Trophoblast cell (in vitro differentiated cells and primary cell): Measurements from ENCODE around the gene TIGD7.

Experiments used
- DNase-seq, 2 donors: peaks; one replicate each; pipeline ENCODE4 v3.0.0-alpha.2; 2016
- H2AFZ ChIP-seq: 2 replicates; pipeline ENCODE4 v1.6.1; 2013; ENCODE audit warnings: low read length, moderate library complexity, mild to moderate bottlenecking; ENCODE audit not compliant: insufficient read depth, poor library complexity
- H2AK5ac ChIP-seq: 2 replicates; pipeline ENCODE4 v1.6.1; 2013; ENCODE audit warnings: mild to moderate bottlenecking, low read length
- H2BK120ac ChIP-seq: 2 replicates; pipeline ENCODE4 v1.6.1; 2013; ENCODE audit warnings: low read length, mild to moderate bottlenecking, moderate library complexity; ENCODE audit not compliant: insufficient read depth, poor library complexity
- H2BK12ac ChIP-seq: 2 replicates; pipeline ENCODE4 v1.6.1; 2013; ENCODE audit warnings: mild to moderate bottlenecking, low read length, moderate library complexity
- H2BK5ac ChIP-seq: 2 replicates; pipeline ENCODE4 v1.6.1; 2013; ENCODE audit warnings: low read length, low read depth, moderate library complexity, mild to moderate bottlenecking; ENCODE audit not compliant: poor library complexity
- H3K14ac ChIP-seq: 2 replicates; pipeline ENCODE4 v1.6.1; 2013; ENCODE audit warnings: mild to moderate bottlenecking, low read length
- H3K18ac ChIP-seq: 2 replicates; pipeline ENCODE4 v1.6.1; 2013; ENCODE audit warnings: mild to moderate bottlenecking, low read length
- H3K23ac ChIP-seq: 2 replicates; pipeline ENCODE4 v1.6.1; 2013; ENCODE audit warnings: low read length
- H3K27ac ChIP-seq: 2 replicates; pipeline ENCODE4 v1.5.1; 2013; ENCODE audit warnings: low read depth, mild to moderate bottlenecking, inconsistent platforms, low read length, moderate library complexity
- H3K27me3 ChIP-seq: 2 replicates; pipeline ENCODE4 v1.6.1; 2013; ENCODE audit warnings: inconsistent platforms, mild to moderate bottlenecking, low read length, moderate library complexity; ENCODE audit not compliant: insufficient read depth
- H3K36me3 ChIP-seq, 2 experiments: 1 replicate in 1 of 2; 2 replicates in 1 of 2; pipeline ENCODE4 v1.6.1; 2013; ENCODE audit warnings: low read length in 2 of 2, mild to moderate bottlenecking in 2 of 2, moderate library complexity in 1 of 2; ENCODE audit not compliant: insufficient read depth in 2 of 2, control insufficient read depth in 1 of 2
- H3K4ac ChIP-seq: 2 replicates; pipeline ENCODE4 v1.6.1; 2013; ENCODE audit warnings: low read depth, mild to moderate bottlenecking, low read length, moderate library complexity
- H3K4me1 ChIP-seq, 2 experiments: 1 replicate in 1 of 2; 2 replicates in 1 of 2; pipeline ENCODE4 v1.6.1; 2013; ENCODE audit warnings: low read length in 2 of 2, mild to moderate bottlenecking in 2 of 2, moderate library complexity in 1 of 2; ENCODE audit not compliant: insufficient read depth in 2 of 2, control insufficient read depth in 1 of 2
- H3K4me2 ChIP-seq: 2 replicates; pipeline ENCODE4 v1.6.1; 2013; ENCODE audit warnings: inconsistent platforms, mild to moderate bottlenecking, low read length, moderate library complexity
- H3K4me3 ChIP-seq: 2 replicates; pipeline ENCODE4 v1.5.1; 2013; ENCODE audit warnings: mild to moderate bottlenecking, low read depth, low read length, inconsistent platforms
- H3K79me1 ChIP-seq: one replicate; pipeline ENCODE4 v1.6.1; 2013; ENCODE audit warnings: low read length
- H3K79me2 ChIP-seq: 2 replicates; pipeline ENCODE4 v1.6.1; 2013; ENCODE audit warnings: low read length, mild to moderate bottlenecking; ENCODE audit not compliant: control insufficient read depth, insufficient read depth, poor library complexity
- H3K9ac ChIP-seq: 2 replicates; pipeline ENCODE4 v1.6.1; 2013; ENCODE audit warnings: mild to moderate bottlenecking, low read length
- H3K9me3 ChIP-seq: 2 replicates; pipeline ENCODE4 v1.6.1; 2013; ENCODE audit warnings: low read depth, mild to moderate bottlenecking, control low read depth, inconsistent platforms, low read length; ENCODE audit not compliant: insufficient read depth
- H4K12ac ChIP-seq: 2 replicates; pipeline ENCODE4 v1.6.1; 2013; ENCODE audit warnings: low read depth, mild to moderate bottlenecking, low read length, moderate library complexity
- H4K8ac ChIP-seq: 2 replicates; pipeline ENCODE4 v1.6.1; 2013; ENCODE audit warnings: low read depth, mild to moderate bottlenecking, low read length, moderate library complexity
- H4K91ac ChIP-seq: one replicate; pipeline ENCODE4 v1.6.1; 2013; ENCODE audit warnings: low read depth, mild to moderate bottlenecking, low read length, moderate library complexity
- WGBS: extraction: QIAGEN DNeasy Blood & Tissue Kit; methylation state at CpG from one replicate; pipeline ENCODE4 v1.1.7; 2013; ENCODE audit warnings: missing lambda C conversion rate; ENCODE audit not compliant: insufficient read length, insufficient coverage; ENCODE audit errors: extremely low coverage; 5-methylcytosine and 5-hydroxymethylcytosine counted together

Gene TIGD7

DNA sequence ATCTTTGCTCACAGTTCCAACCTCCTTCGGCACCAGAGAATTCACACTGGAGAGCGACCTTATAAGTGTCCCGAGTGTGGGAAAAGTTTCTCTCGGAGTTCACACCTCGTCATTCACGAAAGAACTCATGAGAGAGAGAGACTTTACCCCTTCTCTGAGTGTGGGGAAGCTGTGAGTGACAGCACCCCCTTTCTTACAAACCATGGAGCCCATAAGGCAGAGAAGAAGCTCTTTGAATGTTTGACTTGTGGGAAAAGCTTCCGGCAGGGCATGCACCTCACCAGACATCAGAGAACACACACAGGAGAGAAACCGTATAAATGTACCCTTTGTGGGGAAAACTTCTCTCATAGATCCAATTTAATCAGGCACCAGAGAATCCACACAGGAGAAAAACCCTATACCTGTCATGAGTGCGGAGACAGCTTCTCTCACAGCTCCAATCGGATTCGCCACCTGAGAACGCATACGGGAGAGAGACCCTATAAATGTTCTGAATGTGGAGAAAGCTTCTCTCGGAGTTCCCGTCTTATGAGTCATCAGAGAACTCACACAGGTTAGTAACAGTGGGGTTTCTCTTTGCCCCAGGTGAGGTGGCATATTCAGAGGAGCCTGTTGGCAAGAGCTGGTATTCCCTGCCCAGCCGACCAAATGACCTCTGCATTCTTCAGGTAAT lies 15.1 kb downstream of the TIGD7 start:
- Histone ChIP-seq H3K4me3 (no peak overlapping the region), H3K4ac (no peak overlapping the region), H2BK120ac (no peak overlapping the region), H3K9ac (no peak overlapping the region), H2AK5ac (no peak overlapping the region), H3K27ac (no peak overlapping the region), H4K8ac (no peak overlapping the region), H2BK12ac (no peak overlapping the region), H4K12ac (no peak overlapping the region), H3K23ac (no peak overlapping the region), H2BK5ac (no peak overlapping the region), H3K4me1 (peaks cover under 1 to 2% of the 10 kb centered on the region in 2 experiments), H3K36me3 (peaks cover 58 to 60% of the 10 kb centered on the region in 2 experiments), H3K27me3 (no peaks in the 10 kb centered on the region), H2AFZ (no peak overlapping the region), H3K79me1 (no peaks in the 10 kb centered on the region), H4K91ac (no peak overlapping the region), H3K18ac (no peak overlapping the region), H3K14ac (no peak overlapping the region), H3K9me3 (peaks cover 44% of the 10 kb centered on the region), H3K79me2 (no peaks in the 10 kb centered on the region), H3K4me2 (no peak overlapping the region)
- WGBS, result no CpG with 5 or more reads among the region's 16 CpGs
- no peak for DNase-seq

- WGBS, result no CpG with 5 or more reads among the region's 6 CpGs
- Histone ChIP-seq H4K12ac (no peak overlapping the region), H3K9ac (no peak overlapping the region), H3K4me2 (peak overlapping the region; percentile 76), H3K4me1 (peaks cover 13 to 17% of the 10 kb centered on the region in 2 experiments), H3K18ac (no peak overlapping the region), H3K14ac (no peak overlapping the region), H3K4me3 (no peak overlapping the region), H3K27ac (no peak overlapping the region), H2AFZ (no peak overlapping the region), H2BK120ac (no peak overlapping the region), H3K9me3 (peaks cover 20% of the 10 kb centered on the region), H2BK12ac (no peak overlapping the region), H3K23ac (no peak overlapping the region), H3K27me3 (no peaks in the 10 kb centered on the region), H3K4ac (peak overlapping the region; percentile 99), H4K91ac (no peak overlapping the region), H4K8ac (no peak overlapping the region), H3K79me1 (peaks cover 14% of the 10 kb centered on the region), H3K79me2 (peaks cover 14% of the 10 kb centered on the region), H2AK5ac (no peak overlapping the region), H2BK5ac (no peak overlapping the region), H3K36me3 (peaks cover 32 to 34% of the 10 kb centered on the region in 2 experiments)
- no peak for DNase-seq
Measured at GRCh38 chr16:3285131-3285530, 20.1 kb downstream of the TIGD7 start.

GRCh38 chr16:3283543-3284447 lies 21.4 kb downstream of the TIGD7 start:
- peaks cover 19 to 21% of the 10 kb centered on the region in 2 experiments for H3K36me3 ChIP-seq
- peak overlapping the region; percentile 99 for H3K4ac ChIP-seq
- peak overlapping the region; percentile 69 for H3K27ac ChIP-seq

DNA sequence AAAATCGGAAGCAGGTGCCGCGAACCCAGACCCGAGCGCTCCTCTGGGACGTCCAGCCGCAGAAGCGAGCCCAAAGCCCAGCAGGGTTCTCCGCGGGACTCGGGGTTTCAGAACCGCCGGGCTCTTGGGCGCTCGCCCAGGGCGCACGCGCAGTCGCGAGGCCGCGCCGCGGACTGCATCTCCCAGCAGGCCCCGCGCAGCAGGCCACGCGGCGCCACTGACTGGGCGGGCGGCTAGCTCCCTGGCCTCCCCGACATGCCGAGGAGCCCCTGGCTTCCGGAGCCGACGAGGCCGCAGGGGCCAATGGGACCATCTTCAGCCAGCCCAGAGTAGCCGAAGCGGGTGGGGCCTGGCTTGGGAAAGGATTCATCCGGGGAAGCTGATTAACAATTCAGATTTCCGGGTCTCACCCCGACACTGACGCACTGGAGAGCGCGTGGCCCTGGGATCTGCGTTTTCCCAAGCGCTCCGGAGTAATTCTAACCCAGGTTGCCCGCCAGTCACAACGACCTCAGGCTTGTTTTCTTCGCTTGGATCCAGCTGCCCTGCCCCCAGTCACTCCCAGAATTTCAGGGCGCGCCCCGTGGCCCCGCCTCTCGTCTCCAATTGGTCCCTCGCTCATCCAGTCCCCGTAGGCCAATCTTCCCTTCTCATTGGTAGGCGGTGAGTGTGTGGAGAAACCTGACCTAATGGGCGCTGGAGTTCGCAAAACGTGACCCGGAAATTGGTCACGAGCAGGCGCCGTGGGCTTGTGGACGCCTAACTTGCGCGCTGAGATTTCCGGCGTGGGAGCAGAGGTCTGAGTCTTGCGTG lies 22.3 kb downstream of the TIGD7 start, which contains the start of gene ZNF263:
Gene ZNF263 (plus strand): TSS at position 762 of the 813 bp plus-strand sequence. CDS start 328 bp downstream, outside the sequence.
- peak within 1 kb of the TSS; percentile 99 for H3K4ac ChIP-seq
- peak; percentile 94 to 97 for DNase-seq
- peaks cover 14% of the 10 kb centered on the region for H3K79me2 ChIP-seq
- peak within 1 kb of the TSS; percentile 95 for H4K12ac ChIP-seq
- peak within 1 kb of the TSS; percentile 98 for H4K8ac ChIP-seq
- peaks cover 3% of the 10 kb centered on the region for H3K9me3 ChIP-seq
- peak within 1 kb of the TSS; percentile 76 for H3K4me2 ChIP-seq
- H3K23ac ChIP-seq, result no peak within 1 kb of the TSS
- peak within 1 kb of the TSS; percentile 93 for H3K14ac ChIP-seq
- peaks cover 13 to 15% of the 10 kb centered on the region in 2 experiments for H3K36me3 ChIP-seq
- H2BK12ac ChIP-seq, result no peak within 1 kb of the TSS
- peaks cover 14% of the 10 kb centered on the region for H3K79me1 ChIP-seq
- H3K4me3 ChIP-seq, result peak within 1 kb of the TSS; percentile 90
- peak within 1 kb of the TSS; percentile 93 for H2AFZ ChIP-seq
- no CpG with 5 or more reads among the region's 72 CpGs for WGBS
- peak within 1 kb of the TSS; percentile 97 for H4K91ac ChIP-seq
- H3K4me1 ChIP-seq, result peaks cover 13 to 17% of the 10 kb centered on the region in 2 experiments
- no peaks in the 10 kb centered on the region for H3K27me3 ChIP-seq
- peak within 1 kb of the TSS; percentile 81 for H3K9ac ChIP-seq
- H2BK5ac ChIP-seq, result peak within 1 kb of the TSS; percentile 92
- peak within 1 kb of the TSS; percentile 95 for H2AK5ac ChIP-seq
- peak within 1 kb of the TSS; percentile 90 for H3K27ac ChIP-seq
- peak within 1 kb of the TSS; percentile 84 for H2BK120ac ChIP-seq
- H3K18ac ChIP-seq, result peak within 1 kb of the TSS; percentile 90

More at GRCh38 chr16:3283543-3284447, 21.4 kb downstream of the TIGD7 start:
- peak overlapping the region; percentile 98 for H4K8ac ChIP-seq
- H3K9ac ChIP-seq, result peak overlapping the region; percentile 81
- peak overlapping the region; percentile 90 for H3K4me3 ChIP-seq
- peak overlapping the region; percentile 82 for H3K18ac ChIP-seq
- WGBS, result no CpG with 5 or more reads among the region's 56 CpGs
- no peaks in the 10 kb centered on the region for H3K27me3 ChIP-seq
- peaks cover 8% of the 10 kb centered on the region for H3K9me3 ChIP-seq
- peak overlapping the region; percentile 88 for H4K91ac ChIP-seq
- H3K79me2 ChIP-seq, result peaks cover 14% of the 10 kb centered on the region
- no peak for DNase-seq
- H2AFZ ChIP-seq, result peak overlapping the region; percentile 93
- H4K12ac ChIP-seq, result peak overlapping the region; percentile 92
- no peak overlapping the region for H3K23ac ChIP-seq
- H2BK12ac ChIP-seq, result no peak overlapping the region
- peaks cover 13 to 17% of the 10 kb centered on the region in 2 experiments for H3K4me1 ChIP-seq
- H3K14ac ChIP-seq, result peak overlapping the region; percentile 85
- H2BK5ac ChIP-seq, result peak overlapping the region; percentile 71
- H3K79me1 ChIP-seq, result peaks cover 14% of the 10 kb centered on the region
- H2AK5ac ChIP-seq, result peak overlapping the region; percentile 95
- peak overlapping the region; percentile 76 for H3K4me2 ChIP-seq
- H2BK120ac ChIP-seq, result peak overlapping the region; percentile 68
